AG09319 (cell line): ENCODE measurements around the gene USP5.

Source experiments
- DNase-seq: peaks from one replicate; pipeline ENCODE4 v3.0.0-alpha.2; 2010; ENCODE audit warnings: low read depth; ENCODE audit errors: extremely low read depth
- CTCF ChIP-seq: IDR thresholded peaks from 2 replicates; pipeline ENCODE4 v1.5.1; 2011; ENCODE audit warnings: low read depth, mild to moderate bottlenecking, inconsistent platforms, low read length, moderate library complexity

USP5 gene

GRCh38 chr12:6837370-6838060 is 14.4 kb upstream of the USP5 start:
- no peak for DNase-seq
- no peak for TF ChIP-seq CTCF

- DNase-seq, result no peak
- TF ChIP-seq CTCF, result no peak
Observed at GRCh38 chr12:6838854-6839253, 13.1 kb upstream of the USP5 start.

- DNase-seq, result no peak
- no peak for TF ChIP-seq CTCF
Observed at GRCh38 chr12:6839482-6840201, 12.3 kb upstream of the USP5 start.

GRCh38 chr12:6840330-6840729 is 11.6 kb upstream of the USP5 start:
- no peak for TF ChIP-seq CTCF
- DNase-seq, result no peak

GRCh38 chr12:6840761-6841515 is 11.0 kb upstream of the USP5 start, which contains the start of gene GNB3:
Gene GNB3, plus strand, starts transcription at chr12:6840925. Its CDS starts 363 bp downstream, at chr12:6841288.
- no peak for TF ChIP-seq CTCF

GRCh38 chr12:6842075-6842474 is 9.9 kb upstream of the USP5 start:
- no peak for DNase-seq
- no peak for TF ChIP-seq CTCF

More at GRCh38 chr12:6840761-6841515, 11.0 kb upstream of the USP5 start, which contains the start of gene GNB3:
- no peak for DNase-seq
